OCI-LY7 (cell line): ENCODE results near the gene DDC. TPM values are rescaled to one million over a fixed set of nuclear protein-coding genes. Genes with fewer than 3 reads are reported as not detected.

Experiments used
- BruUV-seq: library from RNA; stranded (reverse); fragments of 400-500 nt; replicated peaks from 2 replicates; lab custom pipeline; 2021; lab: Mats Ljungman, UMichigan
- CTCF ChIA-PET: fragments of 300-600 bp; sonication (Branson Sonifier 250); formaldehyde crosslinking; loops from one replicate; lab custom pipeline; 2022; ENCODE audit warnings: antibody characterized with exemption; ENCODE audit not compliant: unreplicated experiment; lab: Charles Lee
- POLR2A ChIA-PET: fragments of 300-600 bp; sonication (Branson Sonifier 250); formaldehyde crosslinking; loops from one replicate; lab custom pipeline; 2022; ENCODE audit warnings: antibody characterized with exemption; lab: Charles Lee
- DNase-seq: peaks from one replicate; pipeline ENCODE4 v3.0.0-alpha.2; 2015; ENCODE audit warnings: low spot score
- H2AFZ ChIP-seq: fragments of 200-600 bp; sonication (generic), shearing (Covaris generic); 2 replicates; pipeline ENCODE4 v1.6.1; 2014; ENCODE audit warnings: mild to moderate bottlenecking, antibody characterized with exemption, low read length, moderate library complexity
- H3K27ac ChIP-seq: fragments of 200-600 bp; sonication (generic); 2 replicates; pipeline ENCODE4 v1.5.1; 2014; ENCODE audit warnings: mixed run types, low read depth, mild to moderate bottlenecking, moderate library complexity, low read length, inconsistent platforms; ENCODE audit not compliant: poor library complexity, severe bottlenecking
- H3K36me3 ChIP-seq: fragments of 200-600 bp; sonication (generic); 2 replicates; pipeline ENCODE4 v1.6.1; 2014; ENCODE audit warnings: mild to moderate bottlenecking, antibody characterized with exemption, low read length, moderate library complexity, mixed read lengths; ENCODE audit not compliant: insufficient read depth
- H3K4me1 ChIP-seq: fragments of 200-600 bp; sonication (generic); 2 replicates; pipeline ENCODE4 v1.5.1; 2014; ENCODE audit warnings: mild to moderate bottlenecking, low read length; ENCODE audit not compliant: insufficient read depth, poor library complexity, severe bottlenecking
- H3K4me2 ChIP-seq: fragments of 200-600 bp; sonication (generic); 2 replicates; pipeline ENCODE4 v1.6.1; 2014; ENCODE audit warnings: mild to moderate bottlenecking, low read length
- H3K4me3 ChIP-seq: fragments of 200-600 bp; sonication (generic); 2 replicates; pipeline ENCODE4 v1.5.1; 2014; ENCODE audit warnings: mild to moderate bottlenecking, low read depth, low read length; ENCODE audit not compliant: poor library complexity, severe bottlenecking
- H3K79me2 ChIP-seq: fragments of 200-600 bp; sonication (generic); 2 replicates; pipeline ENCODE4 v1.6.1; 2016; ENCODE audit warnings: low read depth, mild to moderate bottlenecking, low read length, moderate library complexity, mixed read lengths; ENCODE audit not compliant: insufficient read depth
- H3K9me2 ChIP-seq: fragments of 200-600 bp; sonication (generic); 2 replicates; pipeline ENCODE4 v1.6.1; 2016; ENCODE audit warnings: mild to moderate bottlenecking, low read length, mixed read lengths; ENCODE audit not compliant: insufficient read depth
- H3K9me3 ChIP-seq: fragments of 200-600 bp; sonication (generic); 2 replicates; pipeline ENCODE4 v1.6.1; 2014; ENCODE audit warnings: mild to moderate bottlenecking, mixed run types, low read length, mixed read lengths
- H4K20me1 ChIP-seq: fragments of 200-600 bp; sonication (generic); 2 replicates; pipeline ENCODE4 v1.6.1; 2014; ENCODE audit warnings: mild to moderate bottlenecking, antibody characterized with exemption, low read length, moderate library complexity, mixed read lengths; ENCODE audit not compliant: insufficient read depth
- EZH2phosphoT487 ChIP-seq: fragments of 200-600 bp; sonication (generic); IDR thresholded peaks from 2 replicates; pipeline ENCODE4 v1.6.1; 2018; ENCODE audit warnings: low read depth, borderline replicate concordance, mild to moderate bottlenecking, mixed run types, antibody characterized with exemption, low read length, moderate library complexity, mixed read lengths
- intact Hi-C: fragments of 100-400 bp; cut with micrococcal nuclease; formaldehyde crosslinking; loops from one replicate; pipeline ENCODE4 v1.10.0; 2022; ENCODE audit not compliant: unreplicated experiment
- total RNA-seq, 2 experiments: library from RNA; depleted of rRNA in 1 of 2; stranded (reverse); fragments of >200 nt in 1 of 2; shearing (Covaris generic) in 1 of 2; gene quantifications; 2 replicates each; pipeline ENCODE4 v1.2.3, GENCODE V29; 2014 to 2022
- TF ChIP-seq, protein P1 (sequence below): fragments of 200-600 bp; sonication (generic); conservative IDR thresholded peaks from 2 replicates; pipeline ENCODE4 v1.5.1; 2014; ENCODE audit warnings: mild to moderate bottlenecking, antibody characterized with exemption, low read length, moderate library complexity, mixed read lengths

DDC gene
- total RNA-seq, 2 experiments from 2014 or later: not detected

DNA sequence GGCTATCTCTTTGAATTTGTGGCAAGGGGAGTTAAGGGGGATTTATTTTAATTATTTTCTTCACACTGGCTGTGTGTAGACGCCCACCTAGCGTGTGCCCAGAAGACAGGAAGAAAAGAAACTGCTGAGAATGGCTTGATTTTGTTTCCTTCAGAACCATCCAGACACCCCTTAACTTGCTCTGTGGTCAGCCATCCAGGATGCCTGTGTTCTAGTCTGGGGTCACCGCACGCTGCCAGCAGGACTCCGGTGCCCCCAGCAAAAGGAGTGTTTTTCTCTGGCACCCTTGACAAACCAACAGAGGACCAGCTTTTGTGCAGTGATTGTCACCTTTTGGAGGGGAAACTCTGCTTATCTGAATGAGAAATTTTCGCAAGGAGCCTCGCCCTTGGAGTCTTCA is 5.3 kb downstream of the DDC start:
- Histone ChIP-seq H3K36me3 (no peaks in the 10 kb centered on the region), H3K79me2 (no peaks in the 10 kb centered on the region), H3K4me2 (no peak overlapping the region), H3K27ac (no peak overlapping the region), H3K4me1 (no peaks in the 10 kb centered on the region), H3K9me2 (no peaks in the 10 kb centered on the region), H3K9me3 (no peaks in the 10 kb centered on the region), H3K4me3 (no peak overlapping the region), H2AFZ (no peak overlapping the region), H4K20me1 (no peaks in the 10 kb centered on the region)
- CTCF ChIA-PET: no interaction called here
- intact Hi-C loops: no loop called here
- POLR2A ChIA-PET: interaction anchor here (0.6 kb wide), 1 partner anchor 219 kb away, joined by 4 read pairs; no protein-coding TSS in a partner anchor
- TF ChIP-seq, protein P1, sequence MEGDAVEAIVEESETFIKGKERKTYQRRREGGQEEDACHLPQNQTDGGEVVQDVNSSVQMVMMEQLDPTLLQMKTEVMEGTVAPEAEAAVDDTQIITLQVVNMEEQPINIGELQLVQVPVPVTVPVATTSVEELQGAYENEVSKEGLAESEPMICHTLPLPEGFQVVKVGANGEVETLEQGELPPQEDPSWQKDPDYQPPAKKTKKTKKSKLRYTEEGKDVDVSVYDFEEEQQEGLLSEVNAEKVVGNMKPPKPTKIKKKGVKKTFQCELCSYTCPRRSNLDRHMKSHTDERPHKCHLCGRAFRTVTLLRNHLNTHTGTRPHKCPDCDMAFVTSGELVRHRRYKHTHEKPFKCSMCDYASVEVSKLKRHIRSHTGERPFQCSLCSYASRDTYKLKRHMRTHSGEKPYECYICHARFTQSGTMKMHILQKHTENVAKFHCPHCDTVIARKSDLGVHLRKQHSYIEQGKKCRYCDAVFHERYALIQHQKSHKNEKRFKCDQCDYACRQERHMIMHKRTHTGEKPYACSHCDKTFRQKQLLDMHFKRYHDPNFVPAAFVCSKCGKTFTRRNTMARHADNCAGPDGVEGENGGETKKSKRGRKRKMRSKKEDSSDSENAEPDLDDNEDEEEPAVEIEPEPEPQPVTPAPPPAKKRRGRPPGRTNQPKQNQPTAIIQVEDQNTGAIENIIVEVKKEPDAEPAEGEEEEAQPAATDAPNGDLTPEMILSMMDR: no peak
- no peak for TF ChIP-seq EZH2phosphoT487
- DNase-seq: no peak
- no TSS peak for BruUV-seq

DNA sequence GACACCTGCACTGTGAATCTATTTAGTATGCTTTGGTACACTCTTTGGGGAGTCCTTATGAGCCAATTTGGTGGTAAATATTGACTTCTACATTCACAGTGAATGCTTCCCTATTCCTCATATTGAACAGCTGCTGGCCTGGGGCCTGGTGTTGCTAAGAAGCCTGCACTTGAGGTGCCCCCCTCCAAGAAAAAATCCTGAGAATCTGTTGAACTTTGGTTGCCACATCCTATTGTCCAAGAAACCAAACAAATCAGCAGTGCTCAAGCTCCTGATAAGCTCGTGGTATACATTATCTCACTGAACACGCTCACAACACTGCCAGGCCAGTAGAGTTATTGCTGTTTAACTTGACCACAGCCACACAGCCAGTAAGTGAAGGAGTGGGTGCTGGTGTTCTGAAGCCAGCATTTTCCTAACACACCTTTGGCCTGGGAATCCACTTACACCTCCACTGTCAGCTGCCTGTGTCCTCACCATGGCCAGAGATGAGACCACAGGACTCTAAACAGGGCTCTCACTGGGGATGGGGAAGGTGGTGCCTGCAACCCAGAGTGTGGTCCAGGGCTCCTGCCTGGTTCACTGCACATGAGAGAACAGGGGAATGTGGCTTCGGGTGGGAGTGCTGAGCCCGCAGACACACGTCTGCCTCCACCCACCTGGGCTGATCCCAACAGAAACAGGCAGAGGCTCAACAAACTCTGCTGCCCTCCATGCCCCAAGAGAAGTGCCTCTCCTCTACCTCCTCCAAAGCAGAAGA is 6.7 kb downstream of the DDC start:
- no TSS peak for BruUV-seq
- TF ChIP-seq EZH2phosphoT487: no peak
- TF ChIP-seq, protein P1: no peak

DNA sequence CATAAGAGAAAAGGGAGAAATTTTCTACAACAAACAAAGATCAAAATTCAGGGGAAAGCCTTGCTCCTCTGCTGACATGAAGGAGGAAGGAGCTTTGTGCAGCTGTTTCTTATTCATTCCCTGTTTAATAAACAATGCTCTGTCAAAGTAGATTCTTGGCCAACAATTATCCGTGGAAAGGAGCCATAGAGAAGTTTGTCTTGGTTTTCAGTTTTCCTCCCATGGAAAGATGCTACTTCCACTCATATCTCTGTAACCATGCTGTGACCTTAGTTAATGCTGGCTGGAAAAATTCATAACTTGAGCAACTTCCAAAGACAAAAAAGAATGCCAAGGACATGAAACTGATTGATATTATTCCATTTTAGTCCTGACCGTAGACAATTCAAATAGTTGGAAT is 8.1 kb downstream of the DDC start:
- no peaks in the 10 kb centered on the region for H3K9me2 ChIP-seq
- no TSS peak for BruUV-seq
- no peak for TF ChIP-seq EZH2phosphoT487
- TF ChIP-seq, protein P1: no peak
- H3K4me3 ChIP-seq: no peak overlapping the region
- no peaks in the 10 kb centered on the region for H3K9me3 ChIP-seq
- no peaks in the 10 kb centered on the region for H3K79me2 ChIP-seq
- CTCF ChIA-PET: no interaction called here
- no peak for DNase-seq
- no peak overlapping the region for H3K27ac ChIP-seq
- intact Hi-C loops: no loop called here
- no peaks in the 10 kb centered on the region for H3K36me3 ChIP-seq
- H3K4me1 ChIP-seq: no peaks in the 10 kb centered on the region
- no peaks in the 10 kb centered on the region for H4K20me1 ChIP-seq
- POLR2A ChIA-PET: no interaction called here
- H2AFZ ChIP-seq: no peak overlapping the region
- no peak overlapping the region for H3K4me2 ChIP-seq

More for the DNA sequence above, 6.7 kb downstream of the DDC start:
- DNase-seq: no peak
- Histone ChIP-seq H3K36me3 (no peaks in the 10 kb centered on the region), H3K27ac (no peak overlapping the region), H2AFZ (no peak overlapping the region), H3K9me3 (no peaks in the 10 kb centered on the region), H3K79me2 (no peaks in the 10 kb centered on the region), H3K9me2 (no peaks in the 10 kb centered on the region), H4K20me1 (no peaks in the 10 kb centered on the region), H3K4me1 (no peaks in the 10 kb centered on the region), H3K4me2 (no peak overlapping the region), H3K4me3 (no peak overlapping the region)
- POLR2A ChIA-PET: no interaction called here
- intact Hi-C loops: no loop called here
- CTCF ChIA-PET: no interaction called here
